H9 (cell line): ENCODE measurements around the gene BHLHE40. TPM values are rescaled to one million over a fixed set of nuclear protein-coding genes. Genes with fewer than 3 reads are reported as not detected.

ENCODE experiments used
- DNase-seq: peaks from one replicate; pipeline ENCODE4 v3.0.0-alpha.2; 2017
- H2AFZ ChIP-seq: one replicate; pipeline ENCODE4 v1.6.1; 2013; ENCODE audit warnings: mild to moderate bottlenecking, low read length, control low read depth, moderate library complexity
- H2AK5ac ChIP-seq: 2 replicates; pipeline ENCODE4 v1.6.1; 2013; ENCODE audit warnings: low read length, control low read depth, mixed read lengths; ENCODE audit not compliant: insufficient read length
- H2BK120ac ChIP-seq: one replicate; pipeline ENCODE4 v1.6.1; 2013; ENCODE audit warnings: low read depth, mild to moderate bottlenecking, low read length, control low read depth, inconsistent platforms; ENCODE audit not compliant: poor library complexity, severe bottlenecking
- H2BK12ac ChIP-seq: 2 replicates; pipeline ENCODE4 v1.6.1; 2013; ENCODE audit warnings: low read length, control low read depth, mixed read lengths, low read depth; ENCODE audit not compliant: insufficient read length
- H2BK15ac ChIP-seq: 2 replicates; pipeline ENCODE4 v1.6.1; 2013; ENCODE audit warnings: low read depth, low read length, control low read depth
- H2BK20ac ChIP-seq: one replicate; pipeline ENCODE4 v1.6.1; 2013; ENCODE audit warnings: low read depth, mild to moderate bottlenecking, low read length, control low read depth, inconsistent platforms; ENCODE audit not compliant: poor library complexity, severe bottlenecking
- H2BK5ac ChIP-seq: 2 replicates; pipeline ENCODE4 v1.6.1; 2013; ENCODE audit warnings: low read length, control low read depth, mixed read lengths; ENCODE audit not compliant: insufficient read length
- H3K14ac ChIP-seq: 2 replicates; pipeline ENCODE4 v1.6.1; 2013; ENCODE audit warnings: low read length, control low read depth; ENCODE audit not compliant: insufficient read depth
- H3K18ac ChIP-seq: 2 replicates; pipeline ENCODE4 v1.6.1; 2013; ENCODE audit warnings: low read depth, mild to moderate bottlenecking, mixed read lengths, low read length, control low read depth; ENCODE audit not compliant: insufficient read length
- H3K23ac ChIP-seq: 2 replicates; pipeline ENCODE4 v1.6.1; 2013; ENCODE audit warnings: low read length, control low read depth, mixed read lengths, low read depth; ENCODE audit not compliant: insufficient read length
- H3K23me2 ChIP-seq: 2 replicates; pipeline ENCODE4 v1.6.1; 2013; ENCODE audit warnings: low read depth, mild to moderate bottlenecking, mixed read lengths, low read length, control low read depth; ENCODE audit not compliant: insufficient read length, poor library complexity, severe bottlenecking
- H3K27ac ChIP-seq: 2 replicates; pipeline ENCODE4 v1.5.1; 2013; ENCODE audit warnings: low read length, control low read depth, mixed read lengths, low read depth; ENCODE audit not compliant: insufficient read length
- H3K27me3 ChIP-seq: 2 replicates; pipeline ENCODE4 v1.6.1; 2013; ENCODE audit warnings: low read length, control low read depth, inconsistent platforms; ENCODE audit not compliant: insufficient read depth
- H3K4ac ChIP-seq: 2 replicates; pipeline ENCODE4 v1.6.1; 2013; ENCODE audit warnings: low read depth, mild to moderate bottlenecking, control low read depth, inconsistent platforms, low read length, moderate library complexity
- H3K4me1 ChIP-seq: 2 replicates; pipeline ENCODE4 v1.6.1; 2013; ENCODE audit warnings: low read length, control low read depth, inconsistent platforms; ENCODE audit not compliant: insufficient read depth
- H3K4me2 ChIP-seq: 2 replicates; pipeline ENCODE4 v1.6.1; 2013; ENCODE audit warnings: low read length, control low read depth, mixed read lengths; ENCODE audit not compliant: insufficient read length, insufficient read depth
- H3K56ac ChIP-seq: 2 replicates; pipeline ENCODE4 v1.6.1; 2013; ENCODE audit warnings: low read depth, mild to moderate bottlenecking, mixed read lengths, low read length, control low read depth; ENCODE audit not compliant: insufficient read length
- H3K79me1 ChIP-seq: 2 replicates; pipeline ENCODE4 v1.6.1; 2013; ENCODE audit warnings: low read depth, mild to moderate bottlenecking, moderate library complexity, low read length, control low read depth, inconsistent platforms; ENCODE audit not compliant: insufficient read depth, poor library complexity, severe bottlenecking
- H3K79me2 ChIP-seq: 2 replicates; pipeline ENCODE4 v1.6.1; 2013; ENCODE audit warnings: low read length, control low read depth, inconsistent platforms; ENCODE audit not compliant: insufficient read depth
- H3K9ac ChIP-seq: 2 replicates; pipeline ENCODE4 v1.6.1; 2013; ENCODE audit warnings: low read length, control low read depth, mixed read lengths; ENCODE audit not compliant: insufficient read length; ENCODE audit errors: extremely low read depth
- H3K9me3 ChIP-seq: one replicate; pipeline ENCODE4 v1.6.1; 2013; ENCODE audit warnings: low read depth, low read length, inconsistent platforms; ENCODE audit not compliant: control insufficient read depth
- H3T11ph ChIP-seq: one replicate; pipeline ENCODE4 v1.6.1; 2013; ENCODE audit warnings: mild to moderate bottlenecking, low read length, control low read depth, inconsistent platforms
- H4K20me1 ChIP-seq: one replicate; pipeline ENCODE4 v1.6.1; 2013; ENCODE audit not compliant: control insufficient read depth, insufficient read length, insufficient read depth
- H4K5ac ChIP-seq: 2 replicates; pipeline ENCODE4 v1.6.1; 2013; ENCODE audit warnings: low read depth, mild to moderate bottlenecking, mixed read lengths, low read length, control low read depth; ENCODE audit not compliant: insufficient read length
- H4K8ac ChIP-seq: replicated peaks from 2 replicates; pipeline ENCODE4 v1.6.1; 2013; ENCODE audit warnings: low read length, control low read depth, mixed read lengths, low read depth; ENCODE audit not compliant: insufficient read length
- H4K91ac ChIP-seq: 2 replicates; pipeline ENCODE4 v1.6.1; 2013; ENCODE audit warnings: low read depth, mild to moderate bottlenecking, moderate library complexity, mixed read lengths, low read length, control low read depth; ENCODE audit not compliant: insufficient read length
- H3K27ac Mint-ChIP-seq, 3 experiments: 2 replicates in 2 of 3; 3 replicates in 1 of 3; pipeline ENCODE4 v1.8.0; 2020 to 2021; ENCODE audit warnings: mixed read lengths in 3 of 3, mild to moderate bottlenecking in 1 of 3, moderate library complexity in 1 of 3
- H3K27me3 Mint-ChIP-seq: 2 replicates; pipeline ENCODE4 v1.8.0; 2021; ENCODE audit warnings: low read depth, mild to moderate bottlenecking, moderate library complexity, mixed read lengths
- H3K36me3 Mint-ChIP-seq, 3 experiments: 2 replicates in 2 of 3; 3 replicates in 1 of 3; pipeline ENCODE4 v1.8.0; 2020 to 2021; ENCODE audit warnings: low read depth in 3 of 3, mixed read lengths in 3 of 3; ENCODE audit not compliant: insufficient read depth in 1 of 3
- H3K4me1 Mint-ChIP-seq, 2 experiments: 2 replicates each; pipeline ENCODE4 v1.8.0; 2020; ENCODE audit warnings: mixed read lengths in 2 of 2
- H3K4me3 Mint-ChIP-seq, 2 experiments: 2 replicates in 1 of 2; 3 replicates in 1 of 2; pipeline ENCODE4 v1.8.0; 2020 to 2021; ENCODE audit warnings: mild to moderate bottlenecking in 2 of 2, mixed read lengths in 2 of 2, moderate library complexity in 1 of 2
- H3K9me3 Mint-ChIP-seq, 2 experiments: 2 replicates in 1 of 2; 3 replicates in 1 of 2; pipeline ENCODE4 v1.8.0; 2020; ENCODE audit warnings: mild to moderate bottlenecking in 2 of 2, mixed read lengths in 2 of 2, moderate library complexity in 1 of 2
- WGBS: extraction: QIAGEN DNeasy Blood & Tissue Kit; methylation state at CpG from one replicate; pipeline ENCODE4 v1.1.7; 2013; ENCODE audit warnings: missing lambda C conversion rate, low lambda C conversion rate, mixed read lengths; ENCODE audit not compliant: insufficient read length; ENCODE audit errors: extremely low coverage; 5-methylcytosine and 5-hydroxymethylcytosine counted together
- total RNA-seq: library from RNA; stranded (reverse); gene quantifications from 2 replicates; pipeline ENCODE4 v1.2.1, GENCODE V29; 2021
- TF ChIP-seq, protein P1 (sequence below): fragments of 200-600 bp; sonication (generic); conservative IDR thresholded peaks from 3 replicates; pipeline ENCODE4 v1.8.0; 2021; ENCODE audit warnings: antibody characterized with exemption, mild to moderate bottlenecking

BHLHE40 gene
- total RNA-seq, 1 experiment from 2014 or later: 4.1 TPM

DNA sequence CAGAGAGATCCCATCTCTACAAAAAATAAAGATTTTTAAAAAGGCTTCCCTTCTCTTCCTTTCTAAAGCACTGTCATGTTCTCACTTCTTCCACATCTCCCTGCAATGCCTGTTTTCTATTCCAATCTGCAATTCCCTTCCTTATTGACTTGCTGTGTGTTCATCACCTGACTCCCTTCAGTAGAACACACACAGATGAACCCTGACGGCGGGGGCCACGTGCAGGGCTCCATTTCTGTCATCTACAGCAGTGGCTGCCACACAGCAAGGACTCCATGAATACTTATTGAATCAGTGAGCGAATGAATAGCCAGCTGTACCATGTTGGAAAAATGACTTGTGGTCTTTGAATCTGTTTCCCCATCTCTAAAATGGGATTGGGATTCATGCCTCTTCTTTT is 26.1 kb downstream of the BHLHE40 start:
- H3T11ph ChIP-seq: no peak overlapping the region
- no peak overlapping the region for H3K4ac ChIP-seq
- no peak overlapping the region for H4K8ac ChIP-seq
- no peaks in the 10 kb centered on the region for H3K27me3 ChIP-seq
- TF ChIP-seq, protein P1, sequence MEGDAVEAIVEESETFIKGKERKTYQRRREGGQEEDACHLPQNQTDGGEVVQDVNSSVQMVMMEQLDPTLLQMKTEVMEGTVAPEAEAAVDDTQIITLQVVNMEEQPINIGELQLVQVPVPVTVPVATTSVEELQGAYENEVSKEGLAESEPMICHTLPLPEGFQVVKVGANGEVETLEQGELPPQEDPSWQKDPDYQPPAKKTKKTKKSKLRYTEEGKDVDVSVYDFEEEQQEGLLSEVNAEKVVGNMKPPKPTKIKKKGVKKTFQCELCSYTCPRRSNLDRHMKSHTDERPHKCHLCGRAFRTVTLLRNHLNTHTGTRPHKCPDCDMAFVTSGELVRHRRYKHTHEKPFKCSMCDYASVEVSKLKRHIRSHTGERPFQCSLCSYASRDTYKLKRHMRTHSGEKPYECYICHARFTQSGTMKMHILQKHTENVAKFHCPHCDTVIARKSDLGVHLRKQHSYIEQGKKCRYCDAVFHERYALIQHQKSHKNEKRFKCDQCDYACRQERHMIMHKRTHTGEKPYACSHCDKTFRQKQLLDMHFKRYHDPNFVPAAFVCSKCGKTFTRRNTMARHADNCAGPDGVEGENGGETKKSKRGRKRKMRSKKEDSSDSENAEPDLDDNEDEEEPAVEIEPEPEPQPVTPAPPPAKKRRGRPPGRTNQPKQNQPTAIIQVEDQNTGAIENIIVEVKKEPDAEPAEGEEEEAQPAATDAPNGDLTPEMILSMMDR: no peak
- no peak overlapping the region for H2BK12ac ChIP-seq
- no peaks in the 10 kb centered on the region for H3K9me3 ChIP-seq
- H2AK5ac ChIP-seq: no peak overlapping the region
- no peak overlapping the region for H2BK20ac ChIP-seq
- H3K4me1 ChIP-seq: no peaks in the 10 kb centered on the region
- H2BK120ac ChIP-seq: no peak overlapping the region
- H3K9ac ChIP-seq: no peak overlapping the region
- no peaks in the 10 kb centered on the region for H3K79me2 ChIP-seq
- Mint-ChIP-seq H3K36me3 (no peaks in the 10 kb centered on the region), H3K27ac (no peak overlapping the region; a peak in 1 of 7 replicates), H3K27me3 (no peaks in the 10 kb centered on the region), H3K4me1 (peaks cover 2% of the 10 kb centered on the region in 2 experiments; a peak in 1 of 4 replicates), H3K4me3 (no peak overlapping the region), H3K9me3 (no peaks in the 10 kb centered on the region)
- H3K18ac ChIP-seq: no peak overlapping the region
- no peak overlapping the region for H3K27ac ChIP-seq
- H2AFZ ChIP-seq: no peak overlapping the region
- H3K4me2 ChIP-seq: no peak overlapping the region
- no peak overlapping the region for H3K56ac ChIP-seq
- H4K20me1 ChIP-seq: no peaks in the 10 kb centered on the region
- no CpG with 5 or more reads among the region's 4 CpGs for WGBS
- no peak overlapping the region for H3K14ac ChIP-seq
- no peak overlapping the region for H3K23ac ChIP-seq
- H2BK15ac ChIP-seq: no peak overlapping the region
- no peaks in the 10 kb centered on the region for H3K79me1 ChIP-seq
- no peak for DNase-seq
- H4K5ac ChIP-seq: no peak overlapping the region
- no peaks in the 10 kb centered on the region for H3K23me2 ChIP-seq
- no peak overlapping the region for H2BK5ac ChIP-seq
- no peak overlapping the region for H4K91ac ChIP-seq
